Stomach (tissue), 4 donors: ENCODE measurements around the gene ADGRD1.

ENCODE experiments used
- CTCF ChIP-seq, 7 experiments: fragments of 450-650 bp in 4 of 7; fragments of 200-600 bp in 3 of 7; sonication (generic) in 3 of 7; IDR thresholded peaks; one replicate each; pipeline ENCODE4 v1.5.1; 2016 to 2019; ENCODE audit warnings: antibody characterized with exemption in 7 of 7, control low read depth in 2 of 7, mild to moderate bottlenecking in 1 of 7
- POLR2A ChIP-seq, 4 donors: fragments of 450-650 bp; IDR thresholded peaks; one replicate each; pipeline ENCODE4 v1.6.1; 2016; ENCODE audit warnings: antibody characterized with exemption in 4 of 4, control low read depth in 2 of 4, mild to moderate bottlenecking in 1 of 4, moderate library complexity in 1 of 4

GRCh38 chr12:130948136-130948535, 5.6 kb upstream of the ADGRD1 start:
- no peak for TF ChIP-seq CTCF (IDR thresholded peaks at IDR 0.05)
- TF ChIP-seq POLR2A (IDR thresholded peaks at IDR 0.05) = no peak
